ENCODE results near the gene UTS2R.
A peak's percentile ranks its signal among the peaks of the same experiment; 100 is the strongest.
"Not testable (repeated sequence)": the region's sequence is repeated elsewhere in the genome, so short reads cannot be mapped to it uniquely, and the experiment has no call there.

Gene UTS2R

GRCh38 chr17:82411396-82412053 is 40.0 kb downstream of the UTS2R start:
- DNase-seq, result no peak

- not testable (repeated sequence) for DNase-seq
These were observed 40.5 kb downstream of the UTS2R start for GRCh38 chr17:82412081-82412480.

DNA sequence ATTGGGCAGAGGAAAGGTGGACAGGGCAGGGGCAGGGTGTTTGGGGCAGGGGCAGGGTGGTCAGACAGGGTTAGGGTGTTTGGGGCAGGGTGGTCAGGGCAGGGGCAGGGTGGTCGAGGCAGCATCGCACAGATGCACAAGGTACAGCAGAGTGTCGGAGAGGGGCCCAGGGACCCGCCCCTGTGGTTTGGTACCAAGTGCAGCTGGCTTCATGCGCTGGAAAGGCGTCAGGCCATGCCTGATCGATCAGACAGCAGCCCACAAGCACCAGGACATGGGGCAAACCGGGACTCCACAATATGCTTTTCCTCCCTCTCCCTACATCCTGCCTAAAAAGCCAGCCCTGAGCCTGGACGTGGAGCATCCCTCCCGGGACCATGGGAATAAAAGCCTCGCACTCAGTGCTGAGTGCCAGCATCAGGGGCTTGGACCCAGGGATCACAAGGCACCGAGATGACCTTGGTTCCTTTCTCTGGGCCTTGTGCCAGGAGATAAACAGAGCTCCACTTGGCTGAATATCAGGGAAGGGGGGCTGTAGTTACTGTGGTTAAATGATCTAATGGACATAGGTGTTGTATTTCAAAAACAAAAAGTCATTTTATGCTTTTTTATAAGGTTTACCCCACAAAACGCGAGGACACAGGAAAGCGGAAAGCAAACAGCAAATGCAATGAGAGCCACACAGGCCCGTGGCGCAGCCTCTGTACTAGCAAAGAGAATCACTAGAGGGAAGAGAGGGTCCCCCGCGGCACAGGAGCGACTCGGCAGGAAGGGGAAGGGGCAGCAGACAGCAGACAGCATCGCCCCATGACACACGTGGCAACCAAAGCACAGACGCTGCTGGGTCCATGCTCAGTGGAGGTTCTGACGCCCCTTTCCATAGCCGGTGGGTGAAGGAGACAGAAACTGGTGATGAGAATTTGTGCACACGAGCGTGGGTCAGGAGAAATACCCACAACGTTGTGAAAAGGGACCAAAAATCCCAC is 41.3 kb downstream of the UTS2R start:
- DNase-seq, result no peak

DNA sequence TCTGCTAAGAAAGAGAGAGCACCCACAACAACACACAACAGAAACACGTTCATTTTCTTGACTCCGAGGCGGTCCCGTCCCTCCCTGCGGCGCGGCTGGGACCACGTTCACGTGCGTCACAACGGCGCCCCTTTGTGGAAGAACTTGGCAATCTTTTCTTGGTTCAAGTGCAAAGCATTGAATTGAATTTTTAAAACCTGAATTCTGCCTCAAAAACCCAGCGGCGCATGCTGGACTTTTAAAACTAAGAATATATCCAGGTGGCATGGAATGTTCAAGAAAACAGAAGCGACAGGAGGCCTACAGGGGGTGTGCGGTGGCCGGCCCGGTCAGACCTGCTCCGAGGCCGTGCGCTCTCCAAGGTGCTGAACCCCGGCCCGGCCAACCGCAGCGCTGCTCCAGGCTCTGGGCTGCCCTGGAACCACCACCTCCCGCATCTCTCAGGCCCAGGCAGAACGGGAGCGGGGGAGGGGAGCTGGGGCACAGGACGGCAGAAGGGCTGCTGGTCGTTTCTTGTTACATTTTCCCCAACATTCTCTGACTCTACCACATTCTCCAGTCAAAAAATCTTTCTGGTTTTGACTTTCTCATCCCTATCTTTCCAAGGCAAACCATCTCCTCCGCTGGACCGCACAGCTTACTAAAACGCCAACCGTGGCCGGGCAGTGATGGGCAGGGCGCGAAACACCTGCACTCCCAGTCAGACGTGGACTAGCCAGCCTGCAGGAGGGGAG is 43.1 kb downstream of the UTS2R start:
- DNase-seq, result peak; percentile 37

GRCh38 chr17:82415336-82415735 is 43.8 kb downstream of the UTS2R start:
- DNase-seq, result no peak

GRCh38 chr17:82415786-82416185 is 44.2 kb downstream of the UTS2R start:
- no peak for DNase-seq

DNA sequence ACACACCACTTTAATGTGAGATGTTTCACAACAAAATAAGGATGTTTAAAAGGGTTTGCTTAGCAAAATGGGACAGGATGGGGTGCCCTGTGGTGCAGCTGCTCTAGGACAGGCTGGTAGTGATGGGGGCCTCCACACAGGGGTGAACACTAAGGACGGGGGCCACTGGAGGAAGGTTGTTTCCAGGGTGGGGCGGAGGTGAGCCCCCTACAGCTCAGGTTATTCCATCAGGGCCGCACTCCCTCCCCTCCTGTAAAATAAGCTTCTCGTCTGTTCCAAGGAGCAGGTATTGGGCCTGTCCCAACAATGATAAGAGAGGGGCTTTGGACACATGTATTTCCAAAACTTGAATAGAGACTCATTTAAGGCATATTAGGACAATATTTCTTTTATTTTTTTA is 44.7 kb downstream of the UTS2R start:
- DNase-seq, result no peak

GRCh38 chr17:82416771-82417170 is 45.2 kb downstream of the UTS2R start:
- DNase-seq, result no peak

GRCh38 chr17:82418001-82418986 is 46.7 kb downstream of the UTS2R start, which contains the start of the genes HEXD and OGFOD3:
Gene HEXD (plus strand): TSS chr17:82418347. CDS start chr17:82419800, 1,453 bp downstream.
Gene OGFOD3 (minus strand): TSS chr17:82418586. CDS start chr17:82418485, 101 bp downstream.
- DNase-seq, result peak; percentile 95

DNA sequence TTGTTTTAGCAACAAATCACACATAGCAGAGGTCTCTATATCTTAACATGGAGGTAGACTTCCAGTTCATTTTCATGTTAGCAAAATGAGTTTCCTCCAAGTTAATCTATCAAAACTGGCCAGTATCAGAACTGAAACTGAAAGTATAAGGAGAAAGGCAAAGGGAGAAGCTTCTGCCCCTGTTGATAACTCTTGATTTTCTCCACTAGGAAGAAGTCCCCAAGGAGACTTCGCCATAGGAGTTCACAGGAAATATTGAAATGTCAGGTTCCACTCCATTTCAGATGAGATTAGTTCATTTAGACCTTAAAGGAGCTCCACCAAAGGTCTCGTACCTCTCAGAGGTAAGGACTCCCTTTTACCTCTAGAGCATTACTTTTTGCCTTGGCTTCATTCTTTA is 48.0 kb downstream of the UTS2R start:
- DNase-seq, result no peak

DNA sequence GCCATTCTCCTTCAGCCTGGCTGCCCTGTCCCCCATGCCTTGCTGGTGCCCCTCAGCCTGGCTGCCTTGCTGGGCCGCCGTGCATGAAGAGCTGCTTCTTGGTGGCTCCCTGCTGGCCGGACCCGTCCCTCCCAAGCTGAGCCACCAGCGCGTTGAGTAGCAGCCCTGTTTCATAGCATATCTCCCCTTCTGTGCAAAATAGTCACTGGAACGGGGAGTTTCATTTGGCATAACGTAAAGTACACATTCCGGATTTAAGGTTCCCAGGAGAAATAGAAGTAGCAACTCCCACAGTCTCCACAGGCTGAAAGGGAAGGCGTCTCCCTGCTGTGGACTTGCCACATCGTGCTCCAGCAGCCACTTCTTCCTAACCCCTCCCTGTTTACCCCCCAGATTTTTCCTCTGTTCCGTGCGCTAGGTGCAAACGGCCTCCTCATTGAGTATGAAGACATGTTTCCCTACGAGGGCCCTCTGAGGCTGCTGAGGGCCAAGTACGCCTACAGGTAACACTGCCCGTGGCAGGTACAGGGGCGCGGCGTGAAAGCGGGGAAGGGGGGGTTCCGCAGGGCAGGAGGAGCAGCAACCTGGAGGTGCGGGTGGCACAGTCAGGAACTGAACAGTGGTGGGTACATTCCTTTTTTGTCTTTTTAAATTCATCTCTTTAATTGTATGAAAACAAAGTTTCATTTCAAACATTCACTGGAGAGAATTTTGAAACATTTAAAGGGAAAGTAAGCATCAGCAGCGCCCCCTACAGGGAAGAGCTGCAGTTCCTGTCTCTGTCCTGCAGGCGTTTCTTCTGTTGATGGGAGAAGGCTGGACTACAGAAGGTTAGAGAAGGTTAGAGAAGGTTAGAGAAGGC is 52.7 kb downstream of the UTS2R start:
- no peak for DNase-seq

GRCh38 chr17:82424863-82425159 is 53.2 kb downstream of the UTS2R start:
- DNase-seq, result no peak
